Measurements from ENCODE around the gene AADAT.
"Not testable (repeated sequence)": the region's sequence is repeated elsewhere in the genome, so short reads cannot be mapped to it uniquely, and the experiment has no call there.

The AADAT gene

GRCh38 chr4:170047771-170048354, 41.9 kb downstream of the AADAT start:
- Histone ChIP-seq H3K9ac (ENCODE audit: low read depth, low read length) (no peak overlapping the region), H3K9me3 (ENCODE audit: control insufficient read depth, insufficient read depth, low read length) (no peaks in the 10 kb centered on the region), H3K4me3 (ENCODE audit: low read depth, low read length) (no peak overlapping the region), H3K36me3 (ENCODE audit: control insufficient read depth, insufficient read depth, low read length) (no peaks in the 10 kb centered on the region), H3K4me1 (ENCODE audit: control insufficient read depth, insufficient read depth, low read length) (no peaks in the 10 kb centered on the region), H3K27me3 (ENCODE audit: control insufficient read depth, insufficient read depth, low read length) (no peaks in the 10 kb centered on the region)

- H3K4me1 ChIP-seq (ENCODE audit: control insufficient read depth, insufficient read depth, low read length); H3K36me3 ChIP-seq (ENCODE audit: control insufficient read depth, insufficient read depth, low read length); H3K9me3 ChIP-seq (ENCODE audit: control insufficient read depth, insufficient read depth, low read length); H3K4me3 ChIP-seq (ENCODE audit: low read depth, low read length); H3K9ac ChIP-seq (ENCODE audit: low read depth, low read length); H3K27me3 ChIP-seq (ENCODE audit: control insufficient read depth, insufficient read depth, low read length): not testable (repeated sequence)
Observed at GRCh38 chr4:170046156-170046555, 43.6 kb downstream of the AADAT start.

- Histone ChIP-seq H3K9me3 (ENCODE audit: control insufficient read depth, insufficient read depth, low read length) (no peaks in the 10 kb centered on the region), H3K4me1 (ENCODE audit: control insufficient read depth, insufficient read depth, low read length) (no peaks in the 10 kb centered on the region), H3K9ac (ENCODE audit: low read depth, low read length) (no peak overlapping the region), H3K36me3 (ENCODE audit: control insufficient read depth, insufficient read depth, low read length) (no peaks in the 10 kb centered on the region), H3K27me3 (ENCODE audit: control insufficient read depth, insufficient read depth, low read length) (no peaks in the 10 kb centered on the region), H3K4me3 (ENCODE audit: low read depth, low read length) (no peak overlapping the region)
Observed at GRCh38 chr4:170040031-170040680, 49.6 kb downstream of the AADAT start.

- H3K27me3 ChIP-seq (ENCODE audit: control insufficient read depth, insufficient read depth, low read length), result no peaks in the 10 kb centered on the region
- H3K9ac ChIP-seq (ENCODE audit: low read depth, low read length), result no peak overlapping the region
- H3K4me3 ChIP-seq (ENCODE audit: low read depth, low read length), result no peak overlapping the region
- no peaks in the 10 kb centered on the region for H3K4me1 ChIP-seq (ENCODE audit: control insufficient read depth, insufficient read depth, low read length)
- H3K9me3 ChIP-seq (ENCODE audit: control insufficient read depth, insufficient read depth, low read length), result no peaks in the 10 kb centered on the region
- H3K36me3 ChIP-seq (ENCODE audit: control insufficient read depth, insufficient read depth, low read length), result no peaks in the 10 kb centered on the region
Observed at GRCh38 chr4:170038769-170039168, 51.0 kb downstream of the AADAT start.

- Histone ChIP-seq H3K9ac (ENCODE audit: low read depth, low read length) (no peak overlapping the region), H3K27me3 (ENCODE audit: control insufficient read depth, insufficient read depth, low read length) (no peaks in the 10 kb centered on the region), H3K4me3 (ENCODE audit: low read depth, low read length) (no peak overlapping the region), H3K9me3 (ENCODE audit: control insufficient read depth, insufficient read depth, low read length) (no peaks in the 10 kb centered on the region), H3K36me3 (ENCODE audit: control insufficient read depth, insufficient read depth, low read length) (no peaks in the 10 kb centered on the region), H3K4me1 (ENCODE audit: control insufficient read depth, insufficient read depth, low read length) (no peaks in the 10 kb centered on the region)
Observed at GRCh38 chr4:170038232-170038631, 51.5 kb downstream of the AADAT start.

GRCh38 chr4:170037481-170037880, 52.3 kb downstream of the AADAT start:
- H3K9me3 ChIP-seq (ENCODE audit: control insufficient read depth, insufficient read depth, low read length), result no peaks in the 10 kb centered on the region
- H3K4me3 ChIP-seq (ENCODE audit: low read depth, low read length), result no peak overlapping the region
- H3K27me3 ChIP-seq (ENCODE audit: control insufficient read depth, insufficient read depth, low read length), result no peaks in the 10 kb centered on the region
- no peaks in the 10 kb centered on the region for H3K4me1 ChIP-seq (ENCODE audit: control insufficient read depth, insufficient read depth, low read length)
- no peak overlapping the region for H3K9ac ChIP-seq (ENCODE audit: low read depth, low read length)
- H3K36me3 ChIP-seq (ENCODE audit: control insufficient read depth, insufficient read depth, low read length), result no peaks in the 10 kb centered on the region

GRCh38 chr4:170035845-170036244, 53.9 kb downstream of the AADAT start:
- H3K9ac ChIP-seq (ENCODE audit: low read depth, low read length), result no peak overlapping the region

GRCh38 chr4:170035231-170035630, 54.5 kb downstream of the AADAT start:
- Histone ChIP-seq H3K9me3 (ENCODE audit: control insufficient read depth, insufficient read depth, low read length) (no peaks in the 10 kb centered on the region), H3K36me3 (ENCODE audit: control insufficient read depth, insufficient read depth, low read length) (no peaks in the 10 kb centered on the region), H3K27me3 (ENCODE audit: control insufficient read depth, insufficient read depth, low read length) (no peaks in the 10 kb centered on the region), H3K4me3 (ENCODE audit: low read depth, low read length) (no peak overlapping the region), H3K9ac (ENCODE audit: low read depth, low read length) (no peak overlapping the region), H3K4me1 (ENCODE audit: control insufficient read depth, insufficient read depth, low read length) (no peaks in the 10 kb centered on the region)

More at GRCh38 chr4:170035845-170036244, 53.9 kb downstream of the AADAT start:
- H3K4me3 ChIP-seq (ENCODE audit: low read depth, low read length), result no peak overlapping the region
- no peaks in the 10 kb centered on the region for H3K4me1 ChIP-seq (ENCODE audit: control insufficient read depth, insufficient read depth, low read length)
- H3K9me3 ChIP-seq (ENCODE audit: control insufficient read depth, insufficient read depth, low read length), result no peaks in the 10 kb centered on the region
- H3K36me3 ChIP-seq (ENCODE audit: control insufficient read depth, insufficient read depth, low read length), result no peaks in the 10 kb centered on the region
- H3K27me3 ChIP-seq (ENCODE audit: control insufficient read depth, insufficient read depth, low read length), result no peaks in the 10 kb centered on the region

GRCh38 chr4:170033999-170034398, 55.8 kb downstream of the AADAT start:
- Histone ChIP-seq H3K4me1 (ENCODE audit: control insufficient read depth, insufficient read depth, low read length) (no peaks in the 10 kb centered on the region), H3K27me3 (ENCODE audit: control insufficient read depth, insufficient read depth, low read length) (peaks cover 8% of the 10 kb centered on the region), H3K9me3 (ENCODE audit: control insufficient read depth, insufficient read depth, low read length) (no peaks in the 10 kb centered on the region), H3K4me3 (ENCODE audit: low read depth, low read length) (no peak overlapping the region), H3K9ac (ENCODE audit: low read depth, low read length) (no peak overlapping the region), H3K36me3 (ENCODE audit: control insufficient read depth, insufficient read depth, low read length) (no peaks in the 10 kb centered on the region)

- Histone ChIP-seq H3K9me3 (ENCODE audit: control insufficient read depth, insufficient read depth, low read length) (no peaks in the 10 kb centered on the region), H3K4me3 (ENCODE audit: low read depth, low read length) (no peak overlapping the region), H3K36me3 (ENCODE audit: control insufficient read depth, insufficient read depth, low read length) (no peaks in the 10 kb centered on the region), H3K9ac (ENCODE audit: low read depth, low read length) (no peak overlapping the region), H3K27me3 (ENCODE audit: control insufficient read depth, insufficient read depth, low read length) (peaks cover 30% of the 10 kb centered on the region), H3K4me1 (ENCODE audit: control insufficient read depth, insufficient read depth, low read length) (no peaks in the 10 kb centered on the region)
Observed at GRCh38 chr4:170030121-170030520, 59.6 kb downstream of the AADAT start.

- H3K27me3 ChIP-seq (ENCODE audit: control insufficient read depth, insufficient read depth, low read length), result peaks cover 43% of the 10 kb centered on the region
- H3K9ac ChIP-seq (ENCODE audit: low read depth, low read length), result peak overlapping the region; percentile 47
- H3K9me3 ChIP-seq (ENCODE audit: control insufficient read depth, insufficient read depth, low read length), result no peaks in the 10 kb centered on the region
Observed at GRCh38 chr4:170027181-170027829, 62.5 kb downstream of the AADAT start.

More at GRCh38 chr4:170027181-170027829, 62.5 kb downstream of the AADAT start:
- Histone ChIP-seq H3K36me3 (ENCODE audit: control insufficient read depth, insufficient read depth, low read length) (no peaks in the 10 kb centered on the region), H3K4me3 (ENCODE audit: low read depth, low read length) (peak overlapping the region; percentile 82), H3K4me1 (ENCODE audit: control insufficient read depth, insufficient read depth, low read length) (no peaks in the 10 kb centered on the region)
